GM23338 (cell line): ENCODE measurements around the gene SRSF7. TPM values are rescaled to one million over a fixed set of nuclear protein-coding genes. Genes with fewer than 3 reads are reported as not detected.
"Not testable (repeated sequence)": the region's sequence is repeated elsewhere in the genome, so short reads cannot be mapped to it uniquely, and the experiment has no call there.

Experiments used
- ATAC-seq: fragments of 200-7000 bp; cut with Tn5 transposase; 3 replicates; pipeline ENCODE4 v1.9.1; 2020
- DNase-seq: peaks from one replicate; pipeline ENCODE4 v3.0.0-alpha.2; 2015; ENCODE audit warnings: low spot score
- H2AFZ ChIP-seq: fragments of 200-600 bp; sonication (generic); 2 replicates; pipeline ENCODE4 v1.8.0; 2016; ENCODE audit warnings: antibody characterized with exemption, mild to moderate bottlenecking, moderate library complexity
- H3F3A ChIP-seq: fragments of 200-600 bp; sonication (generic); replicated peaks from 2 replicates; pipeline ENCODE4 v1.8.0; 2017; ENCODE audit warnings: antibody characterized with exemption, mixed run types, low read depth
- H3K27ac ChIP-seq: fragments of 200-600 bp; sonication (generic); 2 replicates; pipeline ENCODE4 v1.6.1; 2016; ENCODE audit warnings: low read depth
- H3K27me3 ChIP-seq: fragments of 200-600 bp; sonication (generic); 2 replicates; pipeline ENCODE4 v1.8.0; 2016; ENCODE audit warnings: mild to moderate bottlenecking, mixed run types, moderate library complexity; ENCODE audit not compliant: insufficient read depth
- H3K36me3 ChIP-seq: fragments of 200-600 bp; sonication (generic); 2 replicates; pipeline ENCODE4 v1.8.0; 2016; ENCODE audit warnings: mild to moderate bottlenecking; ENCODE audit not compliant: insufficient read depth
- H3K4me1 ChIP-seq: fragments of 200-600 bp; sonication (generic); 2 replicates; pipeline ENCODE4 v1.8.0; 2016; ENCODE audit warnings: mild to moderate bottlenecking, moderate library complexity; ENCODE audit not compliant: insufficient read depth
- H3K4me2 ChIP-seq: fragments of 200-600 bp; sonication (generic); 2 replicates; pipeline ENCODE4 v1.7.1; 2017; ENCODE audit warnings: mixed run types
- H3K4me3 ChIP-seq: fragments of 200-600 bp; sonication (generic); 2 replicates; pipeline ENCODE4 v1.6.1; 2016; ENCODE audit warnings: mixed run types
- H3K79me2 ChIP-seq: fragments of 200-600 bp; sonication (generic); replicated peaks from 2 replicates; pipeline ENCODE4 v1.8.0; 2017; ENCODE audit warnings: mild to moderate bottlenecking; ENCODE audit not compliant: insufficient read depth
- H3K9me2 ChIP-seq: fragments of 200-600 bp; sonication (generic); 2 replicates; pipeline ENCODE4 v1.8.0; 2017; ENCODE audit not compliant: insufficient read depth
- H4K20me1 ChIP-seq: fragments of 200-600 bp; sonication (generic); replicated peaks from 2 replicates; pipeline ENCODE4 v1.8.0; 2017; ENCODE audit warnings: mild to moderate bottlenecking; ENCODE audit not compliant: insufficient read depth
- H3K27ac Mint-ChIP-seq: 2 replicates; pipeline ENCODE4 v1.8.0; 2020; ENCODE audit warnings: inconsistent platforms, mild to moderate bottlenecking, moderate library complexity, mixed read lengths
- H3K27me3 Mint-ChIP-seq: 3 replicates; pipeline ENCODE4 v1.8.0; 2022; ENCODE audit warnings: low read depth, mild to moderate bottlenecking, moderate library complexity, mixed read lengths, inconsistent platforms; ENCODE audit not compliant: insufficient read depth, poor library complexity
- H3K36me3 Mint-ChIP-seq: 3 replicates; pipeline ENCODE4 v1.8.0; 2021; ENCODE audit warnings: low read depth, mild to moderate bottlenecking, inconsistent platforms, moderate library complexity, mixed read lengths
- H3K4me1 Mint-ChIP-seq: 3 replicates; pipeline ENCODE4 v1.8.0; 2020; ENCODE audit warnings: mild to moderate bottlenecking, inconsistent platforms, mixed read lengths
- H3K4me3 Mint-ChIP-seq: 3 replicates; pipeline ENCODE4 v1.8.0; 2021; ENCODE audit warnings: moderate library complexity, mild to moderate bottlenecking, inconsistent platforms, mixed read lengths
- H3K9me3 Mint-ChIP-seq: 3 replicates; pipeline ENCODE4 v1.8.0; 2020; ENCODE audit warnings: moderate library complexity, mild to moderate bottlenecking, inconsistent platforms, mixed read lengths
- CREB1 ChIP-seq: fragments of 250-450 bp; sonication (Bioruptor Pico); IDR thresholded peaks from 2 replicates; pipeline ENCODE4 v1.5.0; 2020; ENCODE audit warnings: low read depth, mild to moderate bottlenecking, moderate library complexity
- EZH2 ChIP-seq: fragments of 200-600 bp; sonication (generic); IDR thresholded peaks from one replicate; pipeline ENCODE4 v1.8.0; 2017; ENCODE audit warnings: antibody characterized with exemption, mild to moderate bottlenecking, low read depth; ENCODE audit not compliant: unreplicated experiment
- EZH2phosphoT487 ChIP-seq: fragments of 200-600 bp; sonication (generic); IDR thresholded peaks from one replicate; pipeline ENCODE4 v1.8.1; 2018; ENCODE audit warnings: antibody characterized with exemption; ENCODE audit not compliant: unreplicated experiment
- JUNB ChIP-seq: IDR thresholded peaks from one replicate; pipeline ENCODE4 v1.6.1; 2016; ENCODE audit warnings: antibody characterized with exemption; ENCODE audit not compliant: unreplicated experiment
- NANOG ChIP-seq: IDR thresholded peaks from 2 replicates; pipeline ENCODE4 v1.6.1; 2016; ENCODE audit warnings: antibody characterized with exemption, borderline replicate concordance
- POLR2AphosphoS5 ChIP-seq: IDR thresholded peaks from 2 replicates; pipeline ENCODE4 v1.6.1; 2016; ENCODE audit warnings: antibody characterized with exemption, low read depth
- STAT1 ChIP-seq: IDR thresholded peaks from one replicate; pipeline ENCODE4 v1.6.1; 2016; ENCODE audit warnings: antibody characterized with exemption; ENCODE audit not compliant: unreplicated experiment
- ZNF114 ChIP-seq: fragments of 250-450 bp; sonication (Bioruptor Pico); IDR thresholded peaks from 2 replicates; pipeline ENCODE4 v1.5.0; 2020; ENCODE audit warnings: mild to moderate bottlenecking, moderate library complexity
- ZNF462 ChIP-seq: fragments of 250-450 bp; sonication (Bioruptor Pico); IDR thresholded peaks from 2 replicates; pipeline ENCODE4 v1.5.0; 2020; ENCODE audit warnings: mild to moderate bottlenecking, moderate library complexity
- polyA plus RNA-seq: library from polyadenylated mRNA; unstranded; fragments of >200 nt; fragmentation: Nextera tagmentation; extraction: Ambion mirVana; gene quantifications from 2 replicates; pipeline ENCODE4 v1.2.1, GENCODE V29; 2016
- total RNA-seq: library from RNA; depleted of rRNA; stranded (reverse); fragments of >200 nt; shearing (Covaris generic); gene quantifications from 2 replicates; pipeline ENCODE4 v1.2.3, GENCODE V29; 2014
- TF ChIP-seq, protein P1 (sequence below): IDR thresholded peaks from one replicate; pipeline ENCODE4 v1.6.1; 2018; ENCODE audit warnings: antibody characterized with exemption; ENCODE audit not compliant: unreplicated experiment
- TF ChIP-seq, protein P2 (sequence below), 2 experiments: fragments of 200-600 bp in 1 of 2; sonication (generic) in 1 of 2; conservative IDR thresholded peaks; 2 replicates each; pipeline versions ENCODE4 v1.5.1 to v1.6.1; 2016 to 2017; ENCODE audit warnings: antibody characterized with exemption in 2 of 2, low read depth in 2 of 2, mild to moderate bottlenecking in 2 of 2, moderate library complexity in 1 of 2

SRSF7 gene
- total and polyA plus RNA-seq, 2 experiments from 2014 or later: 251 to 572 TPM

- peaks cover 1% of the 10 kb centered on the region for H3K27me3 Mint-ChIP-seq
- TF ChIP-seq, protein P1, sequence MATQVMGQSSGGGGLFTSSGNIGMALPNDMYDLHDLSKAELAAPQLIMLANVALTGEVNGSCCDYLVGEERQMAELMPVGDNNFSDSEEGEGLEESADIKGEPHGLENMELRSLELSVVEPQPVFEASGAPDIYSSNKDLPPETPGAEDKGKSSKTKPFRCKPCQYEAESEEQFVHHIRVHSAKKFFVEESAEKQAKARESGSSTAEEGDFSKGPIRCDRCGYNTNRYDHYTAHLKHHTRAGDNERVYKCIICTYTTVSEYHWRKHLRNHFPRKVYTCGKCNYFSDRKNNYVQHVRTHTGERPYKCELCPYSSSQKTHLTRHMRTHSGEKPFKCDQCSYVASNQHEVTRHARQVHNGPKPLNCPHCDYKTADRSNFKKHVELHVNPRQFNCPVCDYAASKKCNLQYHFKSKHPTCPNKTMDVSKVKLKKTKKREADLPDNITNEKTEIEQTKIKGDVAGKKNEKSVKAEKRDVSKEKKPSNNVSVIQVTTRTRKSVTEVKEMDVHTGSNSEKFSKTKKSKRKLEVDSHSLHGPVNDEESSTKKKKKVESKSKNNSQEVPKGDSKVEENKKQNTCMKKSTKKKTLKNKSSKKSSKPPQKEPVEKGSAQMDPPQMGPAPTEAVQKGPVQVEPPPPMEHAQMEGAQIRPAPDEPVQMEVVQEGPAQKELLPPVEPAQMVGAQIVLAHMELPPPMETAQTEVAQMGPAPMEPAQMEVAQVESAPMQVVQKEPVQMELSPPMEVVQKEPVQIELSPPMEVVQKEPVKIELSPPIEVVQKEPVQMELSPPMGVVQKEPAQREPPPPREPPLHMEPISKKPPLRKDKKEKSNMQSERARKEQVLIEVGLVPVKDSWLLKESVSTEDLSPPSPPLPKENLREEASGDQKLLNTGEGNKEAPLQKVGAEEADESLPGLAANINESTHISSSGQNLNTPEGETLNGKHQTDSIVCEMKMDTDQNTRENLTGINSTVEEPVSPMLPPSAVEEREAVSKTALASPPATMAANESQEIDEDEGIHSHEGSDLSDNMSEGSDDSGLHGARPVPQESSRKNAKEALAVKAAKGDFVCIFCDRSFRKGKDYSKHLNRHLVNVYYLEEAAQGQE: no peak
- TF ChIP-seq EZH2: no peak
- TF ChIP-seq ZNF462 (CRISPR knock-in tag): no peak
- TF ChIP-seq, protein P2, sequence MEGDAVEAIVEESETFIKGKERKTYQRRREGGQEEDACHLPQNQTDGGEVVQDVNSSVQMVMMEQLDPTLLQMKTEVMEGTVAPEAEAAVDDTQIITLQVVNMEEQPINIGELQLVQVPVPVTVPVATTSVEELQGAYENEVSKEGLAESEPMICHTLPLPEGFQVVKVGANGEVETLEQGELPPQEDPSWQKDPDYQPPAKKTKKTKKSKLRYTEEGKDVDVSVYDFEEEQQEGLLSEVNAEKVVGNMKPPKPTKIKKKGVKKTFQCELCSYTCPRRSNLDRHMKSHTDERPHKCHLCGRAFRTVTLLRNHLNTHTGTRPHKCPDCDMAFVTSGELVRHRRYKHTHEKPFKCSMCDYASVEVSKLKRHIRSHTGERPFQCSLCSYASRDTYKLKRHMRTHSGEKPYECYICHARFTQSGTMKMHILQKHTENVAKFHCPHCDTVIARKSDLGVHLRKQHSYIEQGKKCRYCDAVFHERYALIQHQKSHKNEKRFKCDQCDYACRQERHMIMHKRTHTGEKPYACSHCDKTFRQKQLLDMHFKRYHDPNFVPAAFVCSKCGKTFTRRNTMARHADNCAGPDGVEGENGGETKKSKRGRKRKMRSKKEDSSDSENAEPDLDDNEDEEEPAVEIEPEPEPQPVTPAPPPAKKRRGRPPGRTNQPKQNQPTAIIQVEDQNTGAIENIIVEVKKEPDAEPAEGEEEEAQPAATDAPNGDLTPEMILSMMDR (conservative IDR thresholded peaks at IDR 0.05; ENCODE audit: low read depth in 2 of 2): no peak
- no peak for TF ChIP-seq POLR2AphosphoS5
- TF ChIP-seq EZH2phosphoT487: no peak
- TF ChIP-seq CREB1 (CRISPR knock-in tag): no peak
- TF ChIP-seq STAT1: no peak
- TF ChIP-seq JUNB: no peak
- no peak for TF ChIP-seq ZNF114 (CRISPR knock-in tag)
- TF ChIP-seq NANOG: no peak
- Histone ChIP-seq H2AFZ (no peak overlapping the region), H3K79me2 (no peaks in the 10 kb centered on the region), H3K4me3 (no peak overlapping the region), H4K20me1 (no peaks in the 10 kb centered on the region), H3K9me2 (no peaks in the 10 kb centered on the region), H3F3A (no peaks in the 10 kb centered on the region), H3K4me1 (no peaks in the 10 kb centered on the region), H3K4me2 (no peak overlapping the region), H3K27ac (no peak overlapping the region), H3K36me3 (no peaks in the 10 kb centered on the region), H3K27me3 (no peaks in the 10 kb centered on the region)
- H3K4me1 Mint-ChIP-seq: no peaks in the 10 kb centered on the region
- H3K27ac Mint-ChIP-seq: no peak overlapping the region
- peaks cover 4% of the 10 kb centered on the region for H3K36me3 Mint-ChIP-seq
- ATAC-seq: no peak
- DNase-seq: no peak
- peaks cover 4% of the 10 kb centered on the region for H3K9me3 Mint-ChIP-seq
- no peak overlapping the region for H3K4me3 Mint-ChIP-seq
Measured at GRCh38 chr2:38716185-38716584, 35.0 kb downstream of the SRSF7 start.

GRCh38 chr2:38714941-38715340 lies 36.2 kb downstream of the SRSF7 start:
- not testable (repeated sequence) for H3K27ac Mint-ChIP-seq, H3K9me2 ChIP-seq, H3K27me3 Mint-ChIP-seq, H3K4me3 Mint-ChIP-seq, H3K4me1 ChIP-seq, H4K20me1 ChIP-seq, H3K36me3 ChIP-seq, H3K4me1 Mint-ChIP-seq, H3K27me3 ChIP-seq, H2AFZ ChIP-seq, H3K27ac ChIP-seq, H3K79me2 ChIP-seq, ATAC-seq, H3K4me3 ChIP-seq, H3K4me2 ChIP-seq, H3F3A ChIP-seq, H3K36me3 Mint-ChIP-seq, DNase-seq, H3K9me3 Mint-ChIP-seq
